ENCODE data around the gene NPHS1.
"Not testable (repeated sequence)": the region's sequence is repeated elsewhere in the genome, so short reads cannot be mapped to it uniquely, and the experiment has no call there.

Gene NPHS1, protein sequence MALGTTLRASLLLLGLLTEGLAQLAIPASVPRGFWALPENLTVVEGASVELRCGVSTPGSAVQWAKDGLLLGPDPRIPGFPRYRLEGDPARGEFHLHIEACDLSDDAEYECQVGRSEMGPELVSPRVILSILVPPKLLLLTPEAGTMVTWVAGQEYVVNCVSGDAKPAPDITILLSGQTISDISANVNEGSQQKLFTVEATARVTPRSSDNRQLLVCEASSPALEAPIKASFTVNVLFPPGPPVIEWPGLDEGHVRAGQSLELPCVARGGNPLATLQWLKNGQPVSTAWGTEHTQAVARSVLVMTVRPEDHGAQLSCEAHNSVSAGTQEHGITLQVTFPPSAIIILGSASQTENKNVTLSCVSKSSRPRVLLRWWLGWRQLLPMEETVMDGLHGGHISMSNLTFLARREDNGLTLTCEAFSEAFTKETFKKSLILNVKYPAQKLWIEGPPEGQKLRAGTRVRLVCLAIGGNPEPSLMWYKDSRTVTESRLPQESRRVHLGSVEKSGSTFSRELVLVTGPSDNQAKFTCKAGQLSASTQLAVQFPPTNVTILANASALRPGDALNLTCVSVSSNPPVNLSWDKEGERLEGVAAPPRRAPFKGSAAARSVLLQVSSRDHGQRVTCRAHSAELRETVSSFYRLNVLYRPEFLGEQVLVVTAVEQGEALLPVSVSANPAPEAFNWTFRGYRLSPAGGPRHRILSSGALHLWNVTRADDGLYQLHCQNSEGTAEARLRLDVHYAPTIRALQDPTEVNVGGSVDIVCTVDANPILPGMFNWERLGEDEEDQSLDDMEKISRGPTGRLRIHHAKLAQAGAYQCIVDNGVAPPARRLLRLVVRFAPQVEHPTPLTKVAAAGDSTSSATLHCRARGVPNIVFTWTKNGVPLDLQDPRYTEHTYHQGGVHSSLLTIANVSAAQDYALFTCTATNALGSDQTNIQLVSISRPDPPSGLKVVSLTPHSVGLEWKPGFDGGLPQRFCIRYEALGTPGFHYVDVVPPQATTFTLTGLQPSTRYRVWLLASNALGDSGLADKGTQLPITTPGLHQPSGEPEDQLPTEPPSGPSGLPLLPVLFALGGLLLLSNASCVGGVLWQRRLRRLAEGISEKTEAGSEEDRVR (N-terminal part only)

GRCh38 chr19:35852029-35852780 lies at the start of gene NPHS1:
NPHS1 (minus strand) TSS chr19:35852504; CDS start chr19:35851837, 667 bp downstream.
- DNase-seq: no peak

DNA sequence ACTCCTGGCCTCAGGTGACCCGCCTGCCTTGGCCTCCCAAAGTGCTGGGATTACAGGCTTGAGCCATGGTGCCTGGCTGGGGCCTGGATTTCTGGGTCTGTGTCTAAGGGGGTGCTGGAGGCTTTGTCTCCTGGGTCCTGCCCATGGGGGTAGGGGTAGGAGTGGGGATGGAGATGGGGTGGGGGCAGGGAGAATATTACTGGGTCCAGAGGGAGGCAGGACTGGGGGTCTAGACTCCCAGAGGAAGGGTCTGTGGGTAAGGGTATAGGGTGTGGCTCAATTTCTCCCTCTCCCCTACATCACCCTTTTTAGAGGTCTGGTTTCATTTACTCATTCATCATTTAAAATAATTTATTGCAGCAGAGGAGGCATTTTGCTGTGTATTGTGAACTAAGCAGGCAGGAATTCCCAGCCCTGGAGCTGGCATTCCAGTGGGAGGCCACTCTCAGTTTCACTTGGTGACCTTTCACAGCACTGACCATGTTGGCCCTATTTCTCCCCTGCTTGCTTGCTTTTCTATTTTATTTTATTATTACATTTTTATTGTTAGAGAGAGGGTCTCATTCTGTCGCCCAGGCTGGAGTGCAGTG lies 48.8 kb upstream of the NPHS1 start:
- no peak for DNase-seq

DNA sequence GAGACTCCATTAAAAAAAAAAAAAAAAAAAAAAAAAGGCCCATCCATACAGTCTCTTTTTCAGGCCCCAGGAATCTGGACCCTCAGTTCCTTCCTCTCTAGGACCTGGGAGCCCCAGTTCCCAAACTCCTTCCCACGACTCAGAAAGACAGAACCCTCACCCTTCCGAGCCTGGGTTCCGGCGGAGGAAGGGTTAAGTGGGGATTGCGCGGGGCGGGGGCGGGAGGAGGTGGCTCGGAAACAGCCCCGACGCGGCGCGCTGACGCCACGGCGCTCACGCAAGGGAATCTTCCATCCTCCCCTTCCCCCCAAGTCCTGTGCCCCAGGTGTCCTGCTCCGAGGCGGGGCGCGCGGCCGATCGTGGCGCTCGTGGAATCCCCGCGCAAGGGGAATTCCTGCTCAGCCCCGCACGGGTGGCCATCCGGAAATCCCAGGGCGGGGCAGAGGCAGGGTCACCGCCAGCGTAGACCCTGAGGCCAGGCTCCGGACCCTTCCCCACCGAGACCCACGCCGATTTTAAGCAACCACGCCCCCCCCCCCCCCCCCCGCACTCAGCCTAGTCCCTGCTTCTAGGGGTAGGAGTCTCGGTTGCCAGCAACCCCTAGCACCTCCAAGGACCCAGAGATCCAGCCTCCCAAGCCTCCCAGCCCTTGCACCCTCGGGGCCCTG lies 47.4 kb upstream of the NPHS1 start:
- DNase-seq: peak; percentile 90

DNA sequence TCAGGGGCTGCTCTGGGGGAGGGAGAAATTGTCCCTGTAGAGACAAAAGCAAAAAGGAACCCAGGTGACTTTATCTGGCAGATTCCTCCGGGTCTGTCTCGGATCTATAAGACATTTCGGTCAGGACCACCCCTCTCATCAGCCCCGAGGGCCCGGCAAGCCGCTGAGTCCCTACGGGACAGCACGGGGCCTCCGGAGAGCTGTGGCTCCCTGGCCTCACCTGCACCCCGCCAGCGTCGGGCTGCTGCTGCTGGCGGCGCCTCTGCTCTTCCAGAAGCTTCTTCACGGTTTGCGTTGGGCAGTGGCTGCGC lies 46.1 kb upstream of the NPHS1 start:
- DNase-seq: no peak

GRCh38 chr19:35897706-35898451 lies 45.6 kb upstream of the NPHS1 start:
- DNase-seq: no peak

GRCh38 chr19:35896643-35897040 lies 44.3 kb upstream of the NPHS1 start:
- no peak for DNase-seq

GRCh38 chr19:35895911-35896642 lies 43.8 kb upstream of the NPHS1 start:
- DNase-seq: no peak

DNA sequence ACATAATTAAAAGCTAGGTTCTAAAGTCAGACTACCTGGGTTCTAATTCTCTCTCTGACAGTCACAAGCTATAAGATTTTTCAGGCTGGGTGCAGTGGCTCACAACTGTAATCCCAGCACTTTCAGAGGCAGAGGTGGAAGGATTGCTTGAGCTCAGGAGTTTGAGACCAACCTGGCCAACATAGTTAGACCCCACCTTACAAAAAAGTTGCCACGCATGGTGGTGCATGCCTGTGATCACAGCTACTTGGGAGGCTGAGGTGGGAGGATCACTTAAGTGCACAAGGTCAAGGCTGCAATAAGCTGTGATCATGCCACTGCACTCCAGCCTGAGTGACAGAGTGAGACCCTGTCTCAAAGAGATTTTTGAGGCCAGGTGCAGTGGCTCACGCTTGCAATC lies 42.0 kb upstream of the NPHS1 start:
- no peak for DNase-seq

DNA sequence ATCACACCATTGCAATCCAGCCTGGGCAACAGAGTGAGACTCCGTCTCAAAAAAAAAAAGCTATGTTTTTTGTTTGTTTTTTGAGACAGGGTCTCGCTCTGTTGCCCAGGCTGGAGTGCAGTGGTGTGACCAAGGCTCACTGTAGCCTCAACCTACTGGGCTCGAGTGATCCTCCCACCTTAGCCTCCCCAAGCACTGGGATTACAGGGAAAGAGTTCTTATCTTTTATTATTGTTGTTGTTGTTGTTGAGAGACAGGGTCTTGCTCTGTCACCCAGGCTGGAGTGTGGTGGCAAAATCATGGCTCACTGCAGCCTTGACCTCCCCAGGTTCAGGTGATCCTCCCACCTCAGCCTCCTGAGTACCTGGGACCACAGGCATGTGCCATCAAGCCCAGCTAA lies 39.5 kb upstream of the NPHS1 start:
- DNase-seq: not testable (repeated sequence)

- no peak for DNase-seq
Observed at GRCh38 chr19:35890113-35890650, 37.9 kb upstream of the NPHS1 start.

DNA sequence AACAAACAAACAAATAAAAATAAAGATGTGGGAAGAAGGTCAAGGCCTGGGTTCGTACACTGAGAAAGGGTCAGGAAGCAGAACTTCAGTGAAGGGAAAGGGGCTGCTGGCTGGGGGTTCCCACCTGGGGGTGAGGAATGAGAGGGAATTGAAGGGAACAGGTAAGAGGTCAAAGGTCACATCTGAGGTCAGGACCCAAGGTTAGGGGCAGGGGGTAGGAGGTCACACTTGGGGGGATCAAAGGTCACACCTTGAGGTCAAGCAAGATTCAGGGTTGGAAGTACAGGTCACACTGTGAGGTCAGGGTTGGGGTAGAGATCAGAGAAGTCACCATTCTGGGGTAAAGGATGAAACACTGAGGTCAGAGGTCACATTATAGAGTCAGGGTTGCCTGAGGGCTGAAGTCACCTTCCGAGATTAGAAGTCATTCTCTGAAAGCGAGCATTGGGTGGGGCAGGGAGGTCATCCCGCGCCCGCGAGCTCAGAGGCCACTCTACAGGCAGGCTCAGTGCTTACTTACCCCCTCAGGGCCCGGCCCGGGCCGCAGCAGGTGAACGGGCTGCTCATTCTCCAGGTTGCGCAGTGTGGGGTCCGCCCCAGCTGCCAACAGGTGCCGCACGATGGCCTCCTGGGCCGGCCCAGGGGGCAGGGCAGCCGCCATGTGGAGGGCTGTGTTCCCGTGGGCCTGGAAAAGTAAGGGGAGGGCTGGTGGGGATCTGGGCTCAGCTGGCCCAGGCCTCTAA lies 37.2 kb upstream of the NPHS1 start:
- DNase-seq: no peak

GRCh38 chr19:35888398-35888797 lies 36.1 kb upstream of the NPHS1 start:
- no peak for DNase-seq

- DNase-seq: no peak
Observed at GRCh38 chr19:35887197-35887596, 34.9 kb upstream of the NPHS1 start.

GRCh38 chr19:35885904-35886303 lies 33.6 kb upstream of the NPHS1 start:
- DNase-seq: no peak

DNA sequence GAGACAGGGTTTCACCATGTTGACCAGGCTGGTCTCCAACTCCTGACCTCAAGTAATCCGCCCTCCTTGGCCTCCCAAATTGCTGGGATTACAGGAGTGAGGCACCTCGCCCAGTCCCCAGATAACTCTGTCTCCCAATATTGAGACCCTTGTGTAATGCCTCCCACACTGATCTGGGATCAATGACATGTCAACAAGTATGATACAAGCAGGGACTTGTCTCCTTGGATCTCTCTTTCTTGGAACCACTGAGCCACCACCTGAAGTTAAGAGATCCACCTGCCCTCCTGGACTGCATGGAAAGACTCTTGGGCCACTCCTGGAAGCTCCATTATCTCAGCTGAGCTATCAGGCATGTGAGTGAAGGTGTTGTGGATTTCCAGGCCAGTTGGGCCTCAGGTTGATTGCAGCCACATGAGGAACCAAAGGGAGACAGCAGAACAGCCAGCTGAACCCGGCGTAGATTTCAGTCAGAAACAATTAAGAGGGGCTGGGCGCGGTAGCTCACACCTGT lies 33.0 kb upstream of the NPHS1 start:
- DNase-seq: no peak

GRCh38 chr19:35883882-35884281 lies 31.6 kb upstream of the NPHS1 start:
- DNase-seq: no peak

- DNase-seq: no peak
Observed at GRCh38 chr19:35882114-35882832, 30.0 kb upstream of the NPHS1 start.

- DNase-seq: peak; percentile 73
Observed at GRCh38 chr19:35879770-35880317, 27.5 kb upstream of the NPHS1 start.

Data from activated naive CD4-positive, alpha-beta T cell treated with anti-CD3 and anti-CD28 coated beads, Interleukin-2, amount 50 U/mL, for 16 hours (primary cell).